ENCODE measurements around the gene RO60. TPM values are rescaled to one million over a fixed set of nuclear protein-coding genes. Genes with fewer than 3 reads are reported as not detected.
A peak's percentile ranks its signal among the peaks of the same experiment; 100 is the strongest.

RO60 gene
- total RNA-seq, 1 experiment from 2014 or later = 74.8 TPM

- intact Hi-C loops (cut with micrococcal nuclease; ENCODE audit: unreplicated experiment) (no loop called here), in situ Hi-C loops (cut with HindIII; ENCODE audit: low pct_unique_long_range_greater_than_20kb, low sequenced_read_pairs) (no loop called here)
- BruUV-seq (replicated peaks) = no TSS peak
- POLR2A ChIA-PET = no interaction called here
- Histone ChIP-seq H3K36me3 (ENCODE audit: control insufficient read depth, insufficient read depth, low read length) (peaks cover 23% of the 10 kb centered on the region), H3K4me3 (ENCODE audit: low read depth in 2 of 2, low read length in 2 of 2) (no peak overlapping the region), H3K4me1 (ENCODE audit: control insufficient read depth, insufficient read depth, low read length) (no peaks in the 10 kb centered on the region), H3K27ac (ENCODE audit: low read length) (no peak overlapping the region), H3K27me3 (ENCODE audit: control insufficient read depth, insufficient read depth, low read length) (no peaks in the 10 kb centered on the region), H3K9me3 (ENCODE audit: control insufficient read depth, insufficient read depth, low read depth, low read length) (no peaks in the 10 kb centered on the region)
- CTCF ChIA-PET = no interaction called here
- no peak for TF ChIP-seq CTCF (IDR thresholded peaks at IDR 0.05)
- no peak for TF ChIP-seq POLR2AphosphoS5 (IDR thresholded peaks at IDR 0.05; ENCODE audit: low read depth, low read length)
- no peak for TF ChIP-seq SIN3A (IDR thresholded peaks at IDR 0.05; ENCODE audit: borderline replicate concordance, insufficient read depth, low read depth, low read length)
- no peak for TF ChIP-seq REST (IDR thresholded peaks at IDR 0.05; ENCODE audit: insufficient read depth in 1 of 2, low read depth in 2 of 2, low read length in 1 of 2)
- TF ChIP-seq TCF7L2 (IDR thresholded peaks at IDR 0.05; ENCODE audit: low read depth, low read length) = no peak
- no peak for DNase-seq (ENCODE audit: low read depth, low spot score)
- no peak for ATAC-seq
Observed at GRCh38 chr1:193016788-193017187, 42.6 kb upstream of the RO60 start.

- no peaks in the 10 kb centered on the region for H3K27me3 ChIP-seq (ENCODE audit: control insufficient read depth, insufficient read depth, low read length)
- intact Hi-C loops (cut with micrococcal nuclease; ENCODE audit: unreplicated experiment) = loop anchor here (2.0 kb wide), 2 partner anchors 213 to 545 kb away; no protein-coding TSS in a partner anchor
- DNase-seq (ENCODE audit: low read depth, low spot score) (peak; percentile 17), ATAC-seq (peak; percentile 75; the same call in 1 of the 2 replicates)
- no peak overlapping the region for H3K4me3 ChIP-seq (ENCODE audit: low read depth in 2 of 2, low read length in 2 of 2)
- in situ Hi-C loops (cut with HindIII; ENCODE audit: low pct_unique_long_range_greater_than_20kb, low sequenced_read_pairs) = no loop called here
- BruUV-seq (replicated peaks) = no TSS peak
- ChIA-PET POLR2A (no interaction called here), CTCF (interaction anchor here (0.7 to 1.8 kb wide), 3 partner anchors 16 to 545 kb away, joined by 5 to 10 read pairs (median 6); no protein-coding TSS in a partner anchor)
- H3K27ac ChIP-seq (ENCODE audit: low read length) = no peak overlapping the region
- TF ChIP-seq REST (IDR thresholded peaks at IDR 0.05; ENCODE audit: insufficient read depth in 1 of 2, low read depth in 2 of 2, low read length in 1 of 2) (no peak), CTCF (IDR thresholded peaks at IDR 0.05) (peak; percentile 52; the same call in 1 of the 2 replicates)
- H3K4me1 ChIP-seq (ENCODE audit: control insufficient read depth, insufficient read depth, low read length) = no peaks in the 10 kb centered on the region
- peaks cover 28% of the 10 kb centered on the region for H3K36me3 ChIP-seq (ENCODE audit: control insufficient read depth, insufficient read depth, low read length)
- H3K9me3 ChIP-seq (ENCODE audit: control insufficient read depth, insufficient read depth, low read depth, low read length) = no peaks in the 10 kb centered on the region
Observed at GRCh38 chr1:193019442-193020026, 39.9 kb upstream of the RO60 start.
